Caco-2 (cell line): ENCODE data around the gene CATSPERZ. TPM values are rescaled to one million over a fixed set of nuclear protein-coding genes. Genes with fewer than 3 reads are reported as not detected.

ENCODE experiments used
- BruUV-seq: library from RNA; stranded (reverse); fragments of 400-500 nt; replicated peaks from 2 replicates; lab custom pipeline; 2021; lab: Mats Ljungman, UMichigan
- CTCF ChIA-PET: fragments of 300-600 bp; sonication (Branson Sonifier 250); formaldehyde crosslinking; loops from one replicate; lab custom pipeline; 2022; ENCODE audit warnings: antibody characterized with exemption; lab: Charles Lee
- POLR2A ChIA-PET: fragments of 300-600 bp; sonication (Branson Sonifier 250); formaldehyde crosslinking; loops from one replicate; lab custom pipeline; 2022; ENCODE audit warnings: antibody characterized with exemption; lab: Charles Lee
- DNase-seq, 2 experiments: peaks; one replicate each; pipeline versions ENCODE4 v3.0.0 to v3.0.0-alpha.2; 2020 to 2022
- H3K27me3 ChIP-seq: replicated peaks from 2 replicates; pipeline ENCODE4 v1.6.0; 2011; ENCODE audit warnings: low read length; ENCODE audit not compliant: control insufficient read depth, insufficient read depth
- H3K36me3 ChIP-seq: 2 replicates; pipeline ENCODE4 v1.5.1; 2011; ENCODE audit warnings: low read length; ENCODE audit not compliant: control insufficient read depth, insufficient read depth
- H3K4me1 ChIP-seq: fragments of 250-450 bp; sonication (Bioruptor Pico); 2 replicates; pipeline ENCODE4 v1.5.1; 2020; ENCODE audit warnings: mild to moderate bottlenecking
- H3K4me3 ChIP-seq: 2 replicates; pipeline ENCODE4 v1.5.1; 2011; ENCODE audit warnings: low read depth, mild to moderate bottlenecking, control low read depth, low read length
- H3K9me3 ChIP-seq: fragments of 250-450 bp; sonication (Bioruptor Pico); 2 replicates; pipeline ENCODE4 v1.5.1; 2020; ENCODE audit warnings: mild to moderate bottlenecking, moderate library complexity
- H3K27ac Mint-ChIP-seq: one replicate; pipeline ENCODE4 v1.8.0; 2022; ENCODE audit warnings: mixed read lengths; ENCODE audit not compliant: unreplicated experiment
- H3K27me3 Mint-ChIP-seq: one replicate; pipeline ENCODE4 v1.8.0; 2022; ENCODE audit warnings: mixed read lengths; ENCODE audit not compliant: insufficient read depth, unreplicated experiment
- H3K36me3 Mint-ChIP-seq: one replicate; pipeline ENCODE4 v1.8.0; 2022; ENCODE audit warnings: mild to moderate bottlenecking, mixed read lengths; ENCODE audit not compliant: insufficient read depth, unreplicated experiment
- H3K4me1 Mint-ChIP-seq: one replicate; pipeline ENCODE4 v1.8.0; 2022; ENCODE audit warnings: low read depth, mixed read lengths; ENCODE audit not compliant: unreplicated experiment
- H3K4me3 Mint-ChIP-seq: one replicate; pipeline ENCODE4 v1.8.0; 2022; ENCODE audit warnings: mild to moderate bottlenecking, moderate library complexity, mixed read lengths; ENCODE audit not compliant: unreplicated experiment
- H3K9me3 Mint-ChIP-seq: one replicate; pipeline ENCODE4 v1.8.0; 2022; ENCODE audit warnings: mixed read lengths; ENCODE audit not compliant: unreplicated experiment
- CTCF ChIP-seq, 2 experiments: fragments of 200-600 bp in 1 of 2; IDR thresholded peaks; 1 replicate in 1 of 2; 2 replicates in 1 of 2; pipeline versions ENCODE4 v1.5.1 to v1.8.0; 2011 to 2022; ENCODE audit warnings: antibody characterized with exemption in 1 of 2, control low read depth in 1 of 2, inconsistent platforms in 1 of 2, low read depth in 1 of 2, low read length in 1 of 2, mild to moderate bottlenecking in 1 of 2, moderate library complexity in 1 of 2; ENCODE audit not compliant: insufficient read depth in 1 of 2, severe bottlenecking in 1 of 2, unreplicated experiment in 1 of 2
- intact Hi-C: fragments of 100-400 bp; cut with micrococcal nuclease; formaldehyde crosslinking; loops from one replicate; pipeline ENCODE4 v1.10.0; 2022; ENCODE audit not compliant: unreplicated experiment
- total RNA-seq: library from RNA; stranded (reverse); gene quantifications from 2 replicates; pipeline ENCODE4 v1.2.3, GENCODE V29; 2022

Gene CATSPERZ
- total RNA-seq, 1 experiment from 2014 or later, result 12.8 TPM

DNA sequence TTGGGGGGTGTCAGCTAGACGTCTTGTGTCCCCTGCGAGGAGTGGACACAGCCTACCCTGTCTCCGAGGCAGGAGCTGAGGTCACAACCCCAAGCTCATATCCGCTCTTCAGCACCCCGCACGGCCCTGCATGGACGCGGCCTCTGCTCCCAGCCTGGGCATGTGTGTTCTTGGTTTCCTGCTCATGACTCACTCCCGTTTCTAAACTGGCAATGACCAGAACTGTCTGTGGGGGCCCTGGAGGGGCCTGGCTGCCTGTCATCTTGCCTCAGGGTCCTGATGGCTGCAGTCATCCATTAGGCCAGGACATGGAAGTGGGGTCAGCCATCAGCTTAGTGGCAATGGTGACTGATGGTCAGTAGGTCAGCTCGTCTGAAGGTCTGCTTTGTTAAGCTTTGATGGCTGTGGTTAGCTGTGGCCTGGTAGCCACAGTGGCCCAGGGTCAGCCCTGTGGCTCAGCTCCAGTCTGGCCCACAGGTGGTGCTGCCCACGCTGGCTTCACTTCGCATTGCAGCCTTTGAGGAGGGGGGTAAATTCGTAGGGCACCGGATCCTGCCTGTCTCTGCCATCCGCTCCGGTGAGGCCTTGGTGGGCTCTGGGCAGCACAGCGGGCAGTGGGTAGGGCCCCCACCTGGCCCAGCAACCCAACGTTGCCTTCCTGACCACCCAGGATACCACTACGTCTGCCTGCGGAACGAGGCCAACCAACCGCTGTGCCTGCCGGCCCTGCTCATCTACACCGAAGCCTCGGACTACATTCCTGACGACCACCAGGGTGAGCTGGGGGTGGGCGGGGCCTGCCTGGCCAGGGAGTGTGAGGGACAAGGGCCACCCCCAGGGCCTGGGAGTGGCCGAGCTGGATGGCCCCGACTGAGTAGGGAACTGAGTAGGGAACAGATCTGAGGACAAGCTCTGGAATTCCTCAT, 36.9 kb upstream of the CATSPERZ start:
- no peak for TF ChIP-seq CTCF (IDR thresholded peaks at IDR 0.05; ENCODE audit: insufficient read depth in 1 of 2, low read depth in 1 of 2, low read length in 1 of 2, severe bottlenecking in 1 of 2, unreplicated experiment in 1 of 2)
- CTCF ChIA-PET, result interaction anchor here (0.5 to 1.4 kb wide), 3 partner anchors 11 to 801 kb away, joined by 3 to 13 read pairs (median 3); no protein-coding TSS in a partner anchor
- peaks cover 7% of the 10 kb centered on the region for H3K4me1 ChIP-seq
- POLR2A ChIA-PET, result no interaction called here
- intact Hi-C loops, result no loop called here
- no TSS peak for BruUV-seq
- H3K4me3 ChIP-seq, result no peak overlapping the region
- peaks cover 4% of the 10 kb centered on the region for H3K36me3 ChIP-seq
- peak in 1 of 2 experiments; percentile 28 for DNase-seq
- Mint-ChIP-seq H3K4me1 (peaks cover 16% of the 10 kb centered on the region), H3K4me3 (no peak overlapping the region), H3K9me3 (no peaks in the 10 kb centered on the region), H3K27me3 (no peaks in the 10 kb centered on the region), H3K36me3 (peaks cover 76% of the 10 kb centered on the region), H3K27ac (no peak overlapping the region)
- no peaks in the 10 kb centered on the region for H3K27me3 ChIP-seq
- H3K9me3 ChIP-seq, result no peaks in the 10 kb centered on the region

DNA sequence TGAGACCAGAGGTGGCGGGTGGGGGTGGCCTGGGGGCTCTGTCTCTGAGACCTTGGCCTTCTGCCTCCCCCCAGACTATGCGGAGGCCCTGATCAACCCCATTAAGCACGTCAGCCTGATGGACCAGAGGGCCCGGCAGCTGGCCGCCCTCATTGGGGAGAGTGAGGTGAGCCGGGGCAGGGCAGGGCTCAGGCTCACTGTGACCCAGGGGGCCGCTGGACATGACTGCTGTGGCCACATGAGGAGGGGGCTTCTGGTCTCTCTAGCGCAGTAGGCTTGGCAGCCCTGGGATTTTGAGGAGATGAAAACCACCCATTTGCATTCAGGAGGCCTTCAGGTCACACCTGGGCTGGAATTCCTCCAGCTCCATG, 36.2 kb upstream of the CATSPERZ start:
- Histone ChIP-seq H3K36me3 (peaks cover 4% of the 10 kb centered on the region), H3K4me3 (no peak overlapping the region), H3K9me3 (no peaks in the 10 kb centered on the region), H3K27me3 (no peaks in the 10 kb centered on the region), H3K4me1 (peaks cover 13% of the 10 kb centered on the region)
- intact Hi-C loops, result no loop called here
- Mint-ChIP-seq H3K4me3 (no peak overlapping the region), H3K36me3 (peaks cover 83% of the 10 kb centered on the region), H3K4me1 (peaks cover 21% of the 10 kb centered on the region), H3K27ac (no peak overlapping the region), H3K9me3 (no peaks in the 10 kb centered on the region), H3K27me3 (no peaks in the 10 kb centered on the region)
- POLR2A ChIA-PET, result no interaction called here
- BruUV-seq, result no TSS peak
- DNase-seq, result no peak
- TF ChIP-seq CTCF (IDR thresholded peaks at IDR 0.05; ENCODE audit: insufficient read depth in 1 of 2, low read depth in 1 of 2, low read length in 1 of 2, severe bottlenecking in 1 of 2, unreplicated experiment in 1 of 2), result no peak
- CTCF ChIA-PET, result interaction anchor here (0.5 to 1.4 kb wide), 2 partner anchors 12 to 800 kb away, joined by 3 to 13 read pairs; no protein-coding TSS in a partner anchor

GRCh38 chr11:64264371-64264852, 35.7 kb upstream of the CATSPERZ start:
- H3K27me3 Mint-ChIP-seq, result no peaks in the 10 kb centered on the region
- H3K9me3 ChIP-seq, result no peaks in the 10 kb centered on the region
- intact Hi-C loops, result no loop called here
- no peaks in the 10 kb centered on the region for H3K9me3 Mint-ChIP-seq
- POLR2A ChIA-PET, result no interaction called here
- no peak for DNase-seq
- H3K36me3 ChIP-seq, result peaks cover 4% of the 10 kb centered on the region
- no peak overlapping the region for H3K27ac Mint-ChIP-seq
- BruUV-seq, result no TSS peak
- no peak for TF ChIP-seq CTCF (IDR thresholded peaks at IDR 0.05; ENCODE audit: insufficient read depth in 1 of 2, low read depth in 1 of 2, low read length in 1 of 2, severe bottlenecking in 1 of 2, unreplicated experiment in 1 of 2)
- no peaks in the 10 kb centered on the region for H3K27me3 ChIP-seq
- H3K4me3 ChIP-seq, result no peak overlapping the region
- peaks cover 15% of the 10 kb centered on the region for H3K4me1 ChIP-seq
- H3K36me3 Mint-ChIP-seq, result peaks cover 83% of the 10 kb centered on the region
- no peak overlapping the region for H3K4me3 Mint-ChIP-seq
- CTCF ChIA-PET, result interaction anchor here (0.8 kb wide), 1 partner anchor 12 kb away, joined by 4 read pairs; no protein-coding TSS in a partner anchor
- peaks cover 23% of the 10 kb centered on the region for H3K4me1 Mint-ChIP-seq
